GM23248 (cell line): ENCODE data around the gene RXRA. TPM values are rescaled to one million over a fixed set of nuclear protein-coding genes. Genes with fewer than 3 reads are reported as not detected.
A peak's percentile ranks its signal among the peaks of the same experiment; 100 is the strongest.

Source experiments
- DNase-seq: peaks from one replicate; pipeline ENCODE4 v3.0.0-alpha.2; 2015
- H2AFZ ChIP-seq: fragments of 200-600 bp; sonication (generic); 2 replicates; pipeline ENCODE4 v1.6.1; 2016; ENCODE audit warnings: antibody characterized with exemption
- H3F3A ChIP-seq: fragments of 200-600 bp; sonication (generic); 2 replicates; pipeline ENCODE4 v1.6.1; 2016; ENCODE audit warnings: mild to moderate bottlenecking, antibody characterized with exemption, mixed run types; ENCODE audit not compliant: insufficient read depth
- H3K27ac ChIP-seq: fragments of 200-600 bp; sonication (generic); 2 replicates; pipeline ENCODE4 v1.5.1; 2016; ENCODE audit warnings: mild to moderate bottlenecking
- H3K27me3 ChIP-seq: fragments of 200-600 bp; sonication (generic); replicated peaks from 2 replicates; pipeline ENCODE4 v1.6.1; 2016; ENCODE audit warnings: mild to moderate bottlenecking; ENCODE audit not compliant: insufficient read depth
- H3K36me3 ChIP-seq: fragments of 200-600 bp; sonication (generic); 2 replicates; pipeline ENCODE4 v1.6.1; 2016; ENCODE audit warnings: low read depth, mild to moderate bottlenecking
- H3K4me1 ChIP-seq: fragments of 200-600 bp; sonication (generic); 2 replicates; pipeline ENCODE4 v1.6.1; 2016; ENCODE audit warnings: mild to moderate bottlenecking; ENCODE audit not compliant: insufficient read depth
- H3K4me2 ChIP-seq: fragments of 200-600 bp; sonication (generic); one replicate; pipeline ENCODE4 v1.6.1; 2016; ENCODE audit warnings: mild to moderate bottlenecking; ENCODE audit not compliant: unreplicated experiment
- H3K4me3 ChIP-seq: fragments of 200-600 bp; sonication (generic); 2 replicates; pipeline ENCODE4 v1.5.1; 2016; ENCODE audit warnings: mild to moderate bottlenecking
- H3K79me2 ChIP-seq: fragments of 200-600 bp; sonication (generic); 2 replicates; pipeline ENCODE4 v1.6.1; 2016; ENCODE audit warnings: mild to moderate bottlenecking; ENCODE audit not compliant: insufficient read depth
- H3K9ac ChIP-seq: fragments of 200-600 bp; sonication (generic); 2 replicates; pipeline ENCODE4 v1.6.1; 2016; ENCODE audit warnings: mild to moderate bottlenecking
- H3K9me2 ChIP-seq: fragments of 200-600 bp; sonication (generic); 2 replicates; pipeline ENCODE4 v1.6.1; 2016; ENCODE audit warnings: mixed run types, mild to moderate bottlenecking, moderate library complexity; ENCODE audit not compliant: insufficient read depth
- H3K9me3 ChIP-seq: fragments of 200-600 bp; sonication (generic); one replicate; pipeline ENCODE4 v1.6.1; 2017; ENCODE audit warnings: low read depth
- H4K20me1 ChIP-seq: fragments of 200-600 bp; sonication (generic); 2 replicates; pipeline ENCODE4 v1.6.0; 2016; ENCODE audit not compliant: insufficient read depth
- EZH2 ChIP-seq: fragments of 200-600 bp; sonication (generic); IDR thresholded peaks from 2 replicates; pipeline ENCODE4 v1.6.1; 2018; ENCODE audit warnings: antibody characterized with exemption, mild to moderate bottlenecking; ENCODE audit not compliant: insufficient read depth, poor library complexity, severe bottlenecking
- EZH2phosphoT487 ChIP-seq: fragments of 200-600 bp; sonication (generic); IDR thresholded peaks from 2 replicates; pipeline ENCODE4 v1.6.1; 2018; ENCODE audit warnings: antibody characterized with exemption, moderate library complexity, mild to moderate bottlenecking, low read depth; ENCODE audit not compliant: insufficient read depth
- WGBS, 2 experiments: methylation state at CpG; one replicate each; pipeline ENCODE4 v1.1.6; 2015 to 2017; ENCODE audit warnings: low lambda C conversion rate in 2 of 2, low coverage in 1 of 2; ENCODE audit errors: missing lambda C conversion rate in 2 of 2; 5-methylcytosine and 5-hydroxymethylcytosine counted together
- in situ Hi-C: fragments of 300-500 bp; cut with MboI; formaldehyde crosslinking; loops from 2 replicates; pipeline ENCODE4 v1.15.0; 2020
- polyA plus RNA-seq: library from polyadenylated mRNA; unstranded; fragments of >200 nt; fragmentation: Nextera tagmentation; extraction: Ambion mirVana; gene quantifications from 2 replicates; pipeline ENCODE4 v1.2.1, GENCODE V29; 2016
- total RNA-seq: library from RNA; depleted of rRNA; stranded (reverse); fragments of >200 nt; shearing (Covaris generic); gene quantifications from 2 replicates; pipeline ENCODE4 v1.2.3, GENCODE V29; 2014; rRNA removed

The RXRA gene
- 26.1 and 34.8 TPM in 2 replicates for total RNA-seq
- polyA plus RNA-seq, result 3.5 and 3.9 TPM in 2 replicates

DNA sequence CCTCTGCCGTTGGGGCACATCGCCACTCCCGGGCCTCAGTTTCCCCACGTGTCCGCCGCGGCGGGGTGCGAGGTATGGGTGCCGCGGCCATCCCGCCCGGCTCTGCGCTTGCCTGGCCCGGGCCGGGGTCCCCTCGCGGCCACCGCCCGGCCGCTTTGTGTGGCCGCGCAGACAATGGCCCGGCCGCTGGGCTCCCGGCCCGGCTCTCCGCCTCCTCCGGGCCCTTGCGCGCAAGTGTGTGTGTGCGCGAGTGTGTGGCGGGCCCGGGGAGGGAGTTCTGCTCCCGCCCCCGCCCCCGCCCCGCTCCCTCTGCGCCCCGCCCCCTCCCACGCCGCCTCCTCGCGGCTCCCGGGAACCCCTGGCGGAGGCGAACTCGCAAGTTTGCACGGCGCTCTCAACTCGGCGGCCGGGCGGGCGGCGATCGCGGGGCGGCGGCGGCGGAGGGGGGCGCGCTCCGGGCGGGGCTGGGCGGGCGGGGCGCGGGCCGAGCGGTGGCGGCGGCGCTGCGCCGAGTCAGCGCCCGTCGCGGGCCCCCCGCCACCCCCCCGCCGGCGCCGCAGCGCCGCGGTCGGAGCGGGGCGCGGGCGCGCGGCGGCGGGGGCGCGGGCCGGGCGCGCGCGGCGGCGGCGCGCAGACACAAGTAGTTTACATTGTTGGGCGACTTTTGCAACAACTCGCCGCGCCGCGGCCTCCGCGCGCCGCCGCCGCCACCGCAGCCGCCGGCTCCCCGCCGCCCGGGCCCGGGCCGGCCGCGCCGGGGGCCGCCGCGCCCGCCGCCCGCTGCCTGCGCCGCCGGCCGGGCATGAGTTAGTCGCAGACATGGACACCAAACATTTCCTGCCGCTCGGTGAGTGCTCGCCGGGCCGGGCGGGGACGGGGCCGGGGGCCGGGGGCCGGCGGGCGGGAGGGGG is at the start of gene RXRA:
TSS of gene RXRA (plus strand) at position 643 of the 911 bp plus-strand sequence. CDS start at position 820, 177 bp downstream.
- Histone ChIP-seq H3K27ac (peak within 1 kb of the TSS; percentile 86), H3K36me3 (no peaks in the 10 kb centered on the region), H4K20me1 (no peaks in the 10 kb centered on the region), H3K9me2 (no peaks in the 10 kb centered on the region), H3K9me3 (no peaks in the 10 kb centered on the region), H3K4me1 (peaks cover 22% of the 10 kb centered on the region), H2AFZ (peak within 1 kb of the TSS; percentile 85), H3K27me3 (no peaks in the 10 kb centered on the region), H3K4me3 (peak within 1 kb of the TSS; percentile 85), H3F3A (peaks cover 8% of the 10 kb centered on the region; the same call in 1 of the 2 replicates), H3K79me2 (peaks cover 42% of the 10 kb centered on the region), H3K4me2 (peak within 1 kb of the TSS; percentile 83), H3K9ac (peak within 1 kb of the TSS; percentile 86)
- DNase-seq, result peak; percentile 90
- 0 to 1% methylated on average over 23 to 59 of the region's 156 CpGs for WGBS, 2 experiments
- in situ Hi-C loops, result no loop called here
- TF ChIP-seq EZH2 (no peak), EZH2phosphoT487 (no peak)

DNA sequence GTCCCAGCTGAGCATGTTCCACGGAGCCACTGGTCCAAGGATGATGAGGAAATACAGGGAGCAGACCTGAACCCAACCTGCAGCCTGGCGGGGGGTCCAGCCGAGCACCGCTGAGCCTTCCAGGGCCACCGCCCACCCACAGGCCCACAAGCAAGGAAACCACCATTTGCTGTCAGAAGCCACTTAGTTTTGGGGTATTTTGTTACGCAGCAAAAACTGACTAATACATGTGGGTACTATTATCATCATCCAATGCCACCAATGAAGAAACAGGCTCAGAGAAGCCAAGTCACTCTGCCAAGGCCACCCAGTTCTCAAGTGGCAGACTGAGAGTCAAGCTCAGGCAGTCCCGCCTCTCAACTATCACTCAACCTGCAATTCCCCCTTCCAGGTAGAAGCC is 48.0 kb upstream of the RXRA start:
- DNase-seq, result no peak
- 0 out of 2 replicates have a peak, but pooled peaks cover 3% of the 10 kb centered on the region for H3K4me1 ChIP-seq
- H2AFZ ChIP-seq, result no peak overlapping the region
- H3K36me3 ChIP-seq, result no peaks in the 10 kb centered on the region
- no peak overlapping the region for H3K4me3 ChIP-seq
- H3K27me3 ChIP-seq, result peaks cover 2% of the 10 kb centered on the region; the same call in 1 of the 2 replicates
- H3K9me2 ChIP-seq, result no peaks in the 10 kb centered on the region
- no peak overlapping the region for H3K4me2 ChIP-seq
- H3F3A ChIP-seq, result no peaks in the 10 kb centered on the region
- H3K27ac ChIP-seq, result no peak overlapping the region
- TF ChIP-seq EZH2 (no peak), EZH2phosphoT487 (no peak)
- H3K9ac ChIP-seq, result no peak overlapping the region
- H4K20me1 ChIP-seq, result no peaks in the 10 kb centered on the region
- 84% methylated on average over 7 of the region's 7 CpGs for WGBS, 2 experiments
- in situ Hi-C loops, result no loop called here
- no peaks in the 10 kb centered on the region for H3K79me2 ChIP-seq
- H3K9me3 ChIP-seq, result no peaks in the 10 kb centered on the region

DNA sequence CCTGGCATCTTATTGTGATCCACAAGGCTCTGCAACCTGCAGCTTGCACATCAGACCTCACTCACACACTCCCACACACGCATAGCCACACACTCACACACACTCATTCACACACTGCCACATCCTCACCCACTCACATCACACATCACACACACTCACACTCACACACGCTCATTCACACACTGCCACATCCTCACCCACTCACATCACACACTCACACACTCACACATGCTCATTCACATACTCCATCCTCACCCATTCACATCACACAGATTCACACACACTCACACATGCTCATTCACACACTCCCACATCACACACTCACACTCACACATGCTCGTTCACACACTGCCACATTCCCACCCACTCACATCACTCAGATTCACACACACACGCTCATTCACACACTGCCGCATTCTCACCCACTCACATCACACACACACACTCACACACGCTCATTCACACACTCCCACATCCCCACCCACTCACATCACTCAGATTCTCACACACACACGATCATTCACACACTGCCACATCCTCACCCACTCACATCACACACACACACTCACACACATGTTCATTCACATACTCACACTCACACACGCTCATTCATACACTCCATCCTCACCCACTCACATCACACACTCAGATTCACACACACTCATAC is 47.1 kb upstream of the RXRA start:
- TF ChIP-seq EZH2phosphoT487 (no peak), EZH2 (no peak)

DNA sequence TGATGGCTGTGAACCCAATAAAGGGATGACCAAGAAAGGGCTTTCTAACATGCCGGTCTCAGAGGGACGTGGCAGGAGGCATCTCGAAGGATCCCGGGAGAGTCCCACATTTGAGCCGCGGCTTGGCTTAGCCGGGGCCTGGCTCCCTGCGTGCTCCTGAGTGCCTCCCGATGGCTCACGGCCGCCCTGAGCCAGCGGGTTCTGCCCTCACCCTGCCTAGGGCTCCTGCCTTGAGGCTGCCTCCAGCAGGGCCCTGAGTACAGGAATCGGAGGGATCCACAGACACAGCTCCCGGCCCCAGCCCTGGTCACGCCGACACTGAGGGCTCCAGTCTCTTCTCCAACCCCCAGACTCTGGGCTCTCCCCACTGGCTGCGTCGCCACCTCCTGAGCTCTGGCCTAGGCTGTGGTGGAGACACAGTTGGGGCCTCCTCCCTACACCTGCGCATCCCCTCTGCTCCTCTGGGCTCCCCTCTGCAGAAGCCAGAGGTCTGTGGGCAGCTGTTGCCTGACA is 44.1 kb upstream of the RXRA start:
- Histone ChIP-seq H3K9me3 (no peaks in the 10 kb centered on the region), H3K4me1 (0 out of 2 replicates have a peak, but pooled peaks cover 4% of the 10 kb centered on the region), H3K36me3 (no peaks in the 10 kb centered on the region), H3K9ac (no peak overlapping the region), H3K27ac (no peak overlapping the region), H3K9me2 (no peaks in the 10 kb centered on the region), H4K20me1 (no peaks in the 10 kb centered on the region), H3F3A (no peaks in the 10 kb centered on the region), H3K4me2 (no peak overlapping the region), H3K79me2 (no peaks in the 10 kb centered on the region), H2AFZ (no peak overlapping the region), H3K4me3 (no peak overlapping the region), H3K27me3 (0 out of 2 replicates have a peak, but pooled peaks cover 2% of the 10 kb centered on the region)
- DNase-seq, result no peak
- TF ChIP-seq EZH2phosphoT487 (no peak), EZH2 (no peak)
- 85 to 90% methylated on average over 18 to 19 of the region's 19 CpGs for WGBS, 2 experiments
- in situ Hi-C loops, result no loop called here

More for the DNA sequence above, 47.1 kb upstream of the RXRA start:
- H2AFZ ChIP-seq, result no peak overlapping the region
- no peak overlapping the region for H3K4me2 ChIP-seq
- H4K20me1 ChIP-seq, result no peaks in the 10 kb centered on the region
- DNase-seq, result no peak
- 0 out of 2 replicates have a peak, but pooled peaks cover 4% of the 10 kb centered on the region for H3K4me1 ChIP-seq
- no peaks in the 10 kb centered on the region for H3F3A ChIP-seq
- H3K9me3 ChIP-seq, result no peaks in the 10 kb centered on the region
- no peaks in the 10 kb centered on the region for H3K36me3 ChIP-seq
- no peaks in the 10 kb centered on the region for H3K9me2 ChIP-seq
- 0 out of 2 replicates have a peak, but pooled peaks cover 2% of the 10 kb centered on the region for H3K27me3 ChIP-seq
- H3K27ac ChIP-seq, result no peak overlapping the region
- in situ Hi-C loops, result no loop called here
- no peaks in the 10 kb centered on the region for H3K79me2 ChIP-seq
- 67 to 76% methylated on average over 7 to 8 of the region's 8 CpGs for WGBS, 2 experiments
- no peak overlapping the region for H3K9ac ChIP-seq
- H3K4me3 ChIP-seq, result no peak overlapping the region
